ENCODE data around the gene CACNA1C.

Gene CACNA1C

DNA sequence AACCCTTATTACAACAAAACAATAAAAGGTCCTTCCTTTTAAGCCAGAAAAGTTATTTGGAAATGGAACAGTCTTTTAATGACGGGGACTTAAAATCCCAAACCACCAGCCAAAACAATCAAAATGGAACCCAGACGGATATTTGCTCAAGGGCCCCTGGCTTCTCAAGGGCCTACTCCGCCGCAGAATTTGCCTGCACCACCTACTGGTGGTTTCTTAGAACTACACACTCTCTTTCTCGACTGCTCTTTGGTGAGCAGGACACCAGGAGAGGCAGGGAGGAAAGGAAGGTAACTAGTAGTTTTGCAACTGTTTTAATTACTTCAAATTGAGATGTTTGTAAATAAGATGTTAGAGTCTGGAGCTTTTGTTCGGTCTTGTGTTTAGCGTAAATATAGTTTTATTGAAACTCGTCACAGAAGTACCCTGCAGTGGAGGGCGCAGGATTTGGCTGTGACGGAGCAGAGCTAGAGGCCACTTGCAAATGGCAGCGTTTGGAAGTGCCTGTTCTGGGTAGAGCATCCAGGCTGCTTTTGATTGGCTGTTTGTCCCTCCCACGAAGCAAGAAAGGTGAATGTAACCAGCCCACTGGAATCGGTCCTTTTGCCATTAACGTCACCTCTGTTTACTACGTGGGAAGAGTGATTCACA lies 238.5 kb downstream of the CACNA1C start:
- no peak overlapping the region for H3K27ac ChIP-seq
- TF ChIP-seq, protein P1, sequence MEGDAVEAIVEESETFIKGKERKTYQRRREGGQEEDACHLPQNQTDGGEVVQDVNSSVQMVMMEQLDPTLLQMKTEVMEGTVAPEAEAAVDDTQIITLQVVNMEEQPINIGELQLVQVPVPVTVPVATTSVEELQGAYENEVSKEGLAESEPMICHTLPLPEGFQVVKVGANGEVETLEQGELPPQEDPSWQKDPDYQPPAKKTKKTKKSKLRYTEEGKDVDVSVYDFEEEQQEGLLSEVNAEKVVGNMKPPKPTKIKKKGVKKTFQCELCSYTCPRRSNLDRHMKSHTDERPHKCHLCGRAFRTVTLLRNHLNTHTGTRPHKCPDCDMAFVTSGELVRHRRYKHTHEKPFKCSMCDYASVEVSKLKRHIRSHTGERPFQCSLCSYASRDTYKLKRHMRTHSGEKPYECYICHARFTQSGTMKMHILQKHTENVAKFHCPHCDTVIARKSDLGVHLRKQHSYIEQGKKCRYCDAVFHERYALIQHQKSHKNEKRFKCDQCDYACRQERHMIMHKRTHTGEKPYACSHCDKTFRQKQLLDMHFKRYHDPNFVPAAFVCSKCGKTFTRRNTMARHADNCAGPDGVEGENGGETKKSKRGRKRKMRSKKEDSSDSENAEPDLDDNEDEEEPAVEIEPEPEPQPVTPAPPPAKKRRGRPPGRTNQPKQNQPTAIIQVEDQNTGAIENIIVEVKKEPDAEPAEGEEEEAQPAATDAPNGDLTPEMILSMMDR (conservative IDR thresholded peaks at IDR 0.05): peak; percentile 92
- TF ChIP-seq ZFX (IDR thresholded peaks at IDR 0.05): no peak

DNA sequence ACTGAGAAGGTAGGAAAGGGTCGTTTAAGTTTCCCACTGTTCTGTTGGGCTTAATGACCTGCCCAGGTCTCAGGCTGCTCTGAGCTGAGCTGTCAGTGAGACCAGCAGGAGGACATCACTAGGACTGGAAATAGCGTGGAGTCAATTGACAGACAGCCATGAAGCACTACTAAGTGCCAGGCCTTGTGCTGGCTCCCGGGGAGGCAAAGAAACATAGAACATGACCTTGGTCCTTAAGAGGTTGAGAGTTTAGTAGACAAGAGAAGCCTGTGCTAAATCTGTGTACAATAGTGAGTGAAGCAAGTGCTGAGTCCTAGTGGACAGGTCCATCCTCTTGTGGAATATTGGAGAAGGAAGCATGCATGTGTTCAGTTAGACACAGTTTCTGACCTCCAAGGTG lies 239.2 kb downstream of the CACNA1C start:
- no peak for TF ChIP-seq ZFX (IDR thresholded peaks at IDR 0.05)
- TF ChIP-seq, protein P1 (conservative IDR thresholded peaks at IDR 0.05): no peak
- no peak overlapping the region for H3K27ac ChIP-seq

DNA sequence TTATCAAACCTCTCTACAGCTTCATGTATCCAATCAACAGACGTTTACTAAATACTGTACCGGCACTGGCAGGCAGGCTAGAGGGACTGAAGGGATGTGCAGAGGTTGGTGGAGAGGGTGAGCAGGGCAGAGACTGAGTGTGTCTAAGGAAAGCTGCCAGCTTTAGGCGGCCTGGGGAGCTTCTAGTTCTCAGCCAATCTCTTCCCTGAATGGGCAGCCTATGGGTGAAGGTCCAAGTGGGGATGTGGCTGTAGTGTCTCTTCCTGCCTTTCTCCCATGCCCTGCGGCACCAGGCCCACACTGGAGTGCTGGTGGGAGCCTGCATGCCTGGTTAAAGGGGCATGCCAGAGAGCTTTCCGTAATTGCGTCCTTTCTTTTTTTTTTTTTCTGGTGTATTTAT lies 239.8 kb downstream of the CACNA1C start:
- TF ChIP-seq ZFX (IDR thresholded peaks at IDR 0.05): no peak
- TF ChIP-seq, protein P1 (conservative IDR thresholded peaks at IDR 0.05): no peak
- H3K27ac ChIP-seq: no peak overlapping the region

DNA sequence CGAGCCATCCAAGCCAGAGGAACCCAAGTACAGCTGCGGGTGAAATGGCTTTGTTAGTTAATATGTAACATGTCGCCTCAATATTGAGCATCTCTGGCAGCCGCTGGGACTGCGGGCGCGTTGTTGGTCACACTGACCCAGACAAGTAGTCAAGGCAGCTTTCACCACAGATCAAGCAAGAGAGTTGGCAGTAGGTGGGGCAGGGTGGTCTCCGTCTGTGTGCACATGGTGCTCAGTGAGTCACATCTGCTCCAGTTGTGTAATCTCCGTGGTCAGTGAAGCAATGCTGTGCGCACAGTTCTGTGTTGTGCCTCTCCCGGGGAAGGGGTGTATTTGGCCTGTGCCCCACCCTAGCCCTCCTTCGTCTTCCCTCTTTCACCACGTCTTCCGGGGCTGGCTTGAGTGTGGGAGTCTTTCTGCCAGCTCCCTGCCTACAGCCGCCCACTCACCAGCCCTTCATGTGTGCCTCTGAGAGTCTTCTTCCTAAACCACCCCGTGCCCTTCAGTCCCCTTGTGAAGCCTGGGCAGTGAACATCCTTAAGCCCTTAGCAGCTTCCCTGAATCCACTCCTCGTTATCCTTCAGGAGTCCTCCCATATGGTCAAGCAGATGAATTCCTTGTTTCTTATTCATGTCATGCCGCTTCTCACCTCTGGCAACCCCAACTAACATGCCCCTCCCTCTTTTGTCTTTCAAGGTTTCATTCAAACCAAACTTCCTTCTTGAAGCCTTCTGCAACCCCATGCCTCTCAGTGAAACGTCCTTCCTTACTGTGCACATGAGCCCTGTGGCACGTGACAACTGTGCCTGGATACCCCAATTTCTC lies 242.1 kb downstream of the CACNA1C start:
- H3K27ac ChIP-seq: no peak overlapping the region
- TF ChIP-seq, protein P1 (conservative IDR thresholded peaks at IDR 0.05): no peak
- TF ChIP-seq ZFX (IDR thresholded peaks at IDR 0.05): no peak

DNA sequence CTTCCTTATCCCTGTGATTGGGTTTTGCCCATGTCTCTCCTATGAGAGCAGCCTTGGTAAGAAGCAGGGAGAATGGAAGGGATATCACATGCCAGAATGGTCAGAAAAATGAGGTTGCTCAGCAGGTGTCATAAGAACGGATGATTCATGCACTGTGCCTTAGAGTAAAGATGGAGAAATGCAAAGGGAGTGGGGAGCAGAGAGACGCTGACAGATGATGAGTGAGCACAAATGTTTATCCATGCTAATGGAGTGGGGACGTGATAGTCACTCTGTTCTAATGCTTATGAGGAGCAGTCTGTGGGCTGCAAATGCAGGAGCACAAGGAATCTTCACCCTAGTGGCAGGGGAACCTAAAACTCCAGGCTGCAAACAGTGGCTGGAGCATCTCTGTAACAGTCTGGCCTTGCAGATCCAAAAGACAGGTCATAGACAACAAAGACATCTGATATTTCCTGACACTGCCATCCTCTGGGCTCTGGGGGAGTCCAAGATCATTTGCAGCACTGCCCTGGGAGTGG lies 243.2 kb downstream of the CACNA1C start:
- no peak overlapping the region for H3K27ac ChIP-seq
- TF ChIP-seq, protein P1 (conservative IDR thresholded peaks at IDR 0.05): no peak
- TF ChIP-seq ZFX (IDR thresholded peaks at IDR 0.05): no peak

DNA sequence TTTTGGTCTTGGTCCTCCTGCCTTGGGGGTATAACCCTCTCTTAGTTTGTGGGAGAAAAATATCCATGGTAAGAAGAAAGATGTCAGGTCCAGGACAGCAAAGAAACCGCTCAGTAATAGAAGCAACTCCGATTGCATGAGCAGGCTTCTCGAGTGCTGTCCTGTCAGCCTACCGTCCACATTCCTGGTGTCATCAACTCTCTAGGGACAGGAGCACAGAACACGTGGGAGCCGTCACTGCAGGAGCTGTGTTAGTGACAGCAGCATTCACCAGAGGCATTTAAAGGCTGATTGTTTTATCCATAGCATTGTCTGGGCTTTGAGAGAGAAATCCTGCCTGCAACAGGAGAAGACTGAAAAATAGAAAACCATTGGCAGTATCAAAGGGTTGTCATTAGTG lies 244.2 kb downstream of the CACNA1C start:
- TF ChIP-seq ZFX (IDR thresholded peaks at IDR 0.05): no peak
- TF ChIP-seq, protein P1 (conservative IDR thresholded peaks at IDR 0.05): no peak

DNA sequence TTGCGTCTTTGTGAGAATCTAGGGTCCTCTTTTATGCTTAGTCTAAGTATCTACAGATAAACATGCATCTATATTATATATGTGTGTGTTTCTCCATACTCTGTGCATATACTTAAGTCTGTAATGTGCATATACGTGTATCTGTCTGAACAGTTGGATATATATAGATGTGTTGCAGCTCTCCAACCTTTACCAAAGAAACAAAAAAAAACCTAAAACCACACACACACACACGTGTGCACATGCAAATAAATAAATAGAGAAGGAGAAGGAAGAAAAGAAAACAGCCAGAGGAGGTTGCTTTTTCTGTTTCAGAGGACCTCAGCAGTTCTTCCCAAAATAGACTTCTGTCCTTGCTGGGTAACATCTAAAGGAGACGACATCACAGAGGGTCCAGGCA lies 244.9 kb downstream of the CACNA1C start:
- TF ChIP-seq, protein P1 (conservative IDR thresholded peaks at IDR 0.05): no peak
- no peak for TF ChIP-seq ZFX (IDR thresholded peaks at IDR 0.05)
- no peak overlapping the region for H3K27ac ChIP-seq

More for the DNA sequence above, 244.2 kb downstream of the CACNA1C start:
- H3K27ac ChIP-seq: no peak overlapping the region

Measured in C4-2B (cell line).